ENCODE data around the gene FOXO4. TPM values are rescaled to one million over a fixed set of nuclear protein-coding genes. Genes with fewer than 3 reads are reported as not detected.

The FOXO4 gene
- total and polyA plus RNA-seq, 2 experiments from 2014 or later = 8.0 to 31.4 TPM

- no peak for TF ChIP-seq ZNF331 (CRISPR knock-in tag; IDR thresholded peaks at IDR 0.05; ENCODE audit: low read depth)
- TF ChIP-seq REST (IDR thresholded peaks at IDR 0.05; ENCODE audit: unreplicated experiment) = no peak
- no peak for TF ChIP-seq POLR2AphosphoS5 (IDR thresholded peaks at IDR 0.05; ENCODE audit: low read depth)
- TF ChIP-seq NANOG (IDR thresholded peaks at IDR 0.05; ENCODE audit: borderline replicate concordance) = no peak
- no peak for TF ChIP-seq JUNB (IDR thresholded peaks at IDR 0.05; ENCODE audit: unreplicated experiment)
- TF ChIP-seq EZH2phosphoT487 (IDR thresholded peaks at IDR 0.05; ENCODE audit: unreplicated experiment) = no peak
- TF ChIP-seq ZNF114 (CRISPR knock-in tag; IDR thresholded peaks at IDR 0.05) = no peak
Measured at GRCh38 chrX:71081330-71082123, 14.1 kb upstream of the FOXO4 start (continued).

GRCh38 chrX:71082124-71082647 is 13.5 kb upstream of the FOXO4 start:
- no peak overlapping the region for H3K4me3 Mint-ChIP-seq
- H3K79me2 ChIP-seq (replicated peaks; ENCODE audit: insufficient read depth) = no peaks in the 10 kb centered on the region
- no peaks in the 10 kb centered on the region for H3K4me1 Mint-ChIP-seq
- H4K20me1 ChIP-seq (replicated peaks; ENCODE audit: insufficient read depth) = no peaks in the 10 kb centered on the region
- no peaks in the 10 kb centered on the region for H3K9me3 Mint-ChIP-seq
- H3F3A ChIP-seq (replicated peaks; ENCODE audit: low read depth) = no peaks in the 10 kb centered on the region
- H3K4me3 ChIP-seq = no peak overlapping the region
- H3K4me2 ChIP-seq = no peak overlapping the region
- no peak overlapping the region for H3K27ac ChIP-seq (ENCODE audit: low read depth)
- no peaks in the 10 kb centered on the region for H3K27me3 ChIP-seq (ENCODE audit: insufficient read depth)
- H3K36me3 ChIP-seq (ENCODE audit: insufficient read depth) = no peaks in the 10 kb centered on the region
- H3K4me1 ChIP-seq (ENCODE audit: insufficient read depth) = no peaks in the 10 kb centered on the region
- no peak overlapping the region for H3K27ac Mint-ChIP-seq
- H2AFZ ChIP-seq = no peak overlapping the region
- H3K27me3 Mint-ChIP-seq (ENCODE audit: insufficient read depth, low read depth, poor library complexity) = no peaks in the 10 kb centered on the region
- ATAC-seq (no peak), DNase-seq (ENCODE audit: low spot score) (no peak)
- no peaks in the 10 kb centered on the region for H3K36me3 Mint-ChIP-seq (ENCODE audit: low read depth)
- H3K9me2 ChIP-seq (ENCODE audit: insufficient read depth) = no peaks in the 10 kb centered on the region
- TF ChIP-seq ZNF462 (CRISPR knock-in tag; IDR thresholded peaks at IDR 0.05) (no peak), POLR2AphosphoS5 (IDR thresholded peaks at IDR 0.05; ENCODE audit: low read depth) (no peak), STAT1 (IDR thresholded peaks at IDR 0.05; ENCODE audit: unreplicated experiment) (no peak), JUNB (IDR thresholded peaks at IDR 0.05; ENCODE audit: unreplicated experiment) (no peak), NANOG (IDR thresholded peaks at IDR 0.05; ENCODE audit: borderline replicate concordance) (no peak), REST (IDR thresholded peaks at IDR 0.05; ENCODE audit: unreplicated experiment) (no peak)

Data from GM23338 (cell line).